Esophagus muscularis mucosa (tissue), 4 donors: ENCODE measurements around the gene SLPI. TPM values are rescaled to one million over a fixed set of nuclear protein-coding genes. Genes with fewer than 3 reads are reported as not detected.

Experiments
- DNase-seq: peaks from one replicate; pipeline ENCODE4 v3.0.0-alpha.2; 2017; ENCODE audit errors: extremely low spot score
- H3K27ac ChIP-seq, 4 donors: fragments of 200-600 bp; sonication (generic); replicated peaks in 1 of 4; 1 replicate in 3 of 4; 2 replicates in 1 of 4; pipeline ENCODE4 v1.5.1; 2016 to 2019; ENCODE audit warnings: mild to moderate bottlenecking in 1 of 4
- H3K27me3 ChIP-seq, 4 donors: fragments of 200-600 bp; sonication (generic); one replicate each; pipeline versions ENCODE4 v1.5.1 to v1.6.0; 2016 to 2019
- H3K36me3 ChIP-seq, 4 donors: fragments of 200-600 bp; sonication (generic); one replicate each; pipeline ENCODE4 v1.5.1; 2016 to 2019
- H3K4me1 ChIP-seq, 4 donors: fragments of 200-600 bp; sonication (generic); one replicate each; pipeline ENCODE4 v1.5.1; 2016 to 2019
- H3K4me3 ChIP-seq, 4 donors: fragments of 200-600 bp; sonication (generic); 1 replicate in 2 of 4; 2 replicates in 2 of 4; pipeline ENCODE4 v1.5.1; 2016 to 2019; ENCODE audit warnings: mild to moderate bottlenecking in 4 of 4, moderate library complexity in 1 of 4
- H3K9me3 ChIP-seq, 4 donors: fragments of 200-600 bp; sonication (generic); 1 replicate in 3 of 4; 2 replicates in 1 of 4; pipeline ENCODE4 v1.5.1; 2016 to 2019
- CTCF ChIP-seq, 3 experiments: fragments of 200-600 bp in 2 of 3; fragments of 450-650 bp in 1 of 3; sonication (generic) in 2 of 3; IDR thresholded peaks; one replicate each; pipeline ENCODE4 v1.5.1; 2017 to 2019; ENCODE audit warnings: antibody characterized with exemption in 3 of 3, mild to moderate bottlenecking in 2 of 3, moderate library complexity in 1 of 3
- EP300 ChIP-seq: sonication (generic); formaldehyde crosslinking; IDR thresholded peaks from one replicate; pipeline ENCODE4 v1.6.1; 2017; ENCODE audit warnings: antibody characterized with exemption
- POLR2A ChIP-seq: fragments of 450-650 bp; IDR thresholded peaks from one replicate; pipeline ENCODE4 v1.6.1; 2017; ENCODE audit warnings: antibody characterized with exemption, moderate library complexity, mild to moderate bottlenecking, low read depth
- POLR2AphosphoS5 ChIP-seq, 2 donors: sonication (generic); formaldehyde crosslinking; IDR thresholded peaks; one replicate each; pipeline ENCODE4 v1.6.1; 2017; ENCODE audit warnings: antibody characterized with exemption in 2 of 2
- WGBS: methylation state at CpG from one replicate; pipeline ENCODE4 v1.1.5; 2018; 5-methylcytosine and 5-hydroxymethylcytosine counted together
- intact Hi-C: fragments of 100-400 bp; cut with DNase I; formaldehyde crosslinking; loops from one replicate; pipeline ENCODE4 v1.15.1; 2023
- total RNA-seq, 4 donors: library from RNA; depleted of rRNA; stranded (reverse); fragments of >200 nt; gene quantifications; one replicate each; pipeline versions ENCODE4 v1.1.0 to v1.2.1, GENCODE V29; 2016

SLPI gene
- total RNA-seq, 4 donors from 2014 or later = 27.8 to 109 (median 66.4) TPM

- no peak for TF ChIP-seq CTCF (IDR thresholded peaks at IDR 0.05)
- TF ChIP-seq EP300 = no peak
- TF ChIP-seq POLR2A = no peak
- TF ChIP-seq POLR2AphosphoS5 (IDR thresholded peaks at IDR 0.05) = no peak
- no peak for DNase-seq
- Histone ChIP-seq H3K4me3 (no peak overlapping the region), H3K27me3 (peaks cover 0 to 29% (median 7%) of the 10 kb centered on the region in 4 donors), H3K4me1 (peaks cover 13 to 24% (median 19%) of the 10 kb centered on the region in 4 donors), H3K27ac (no peak overlapping the region), H3K9me3 (no peaks in the 10 kb centered on the region), H3K36me3 (no peaks in the 10 kb centered on the region)
- intact Hi-C loops = no loop called here
- whole genome bisulfite sequencing = 98% methylated on average over 4 of the region's 5 CpGs
These were observed 34.5 kb upstream of the SLPI start for GRCh38 chr20:45288860-45289259.

GRCh38 chr20:45288376-45288775 lies 34.0 kb upstream of the SLPI start:
- no peaks in the 10 kb centered on the region for H3K9me3 ChIP-seq
- peaks cover 0 to 30% (median 5%) of the 10 kb centered on the region in 4 donors for H3K27me3 ChIP-seq
- intact Hi-C loops = no loop called here
- no peak overlapping the region for H3K27ac ChIP-seq
- peaks cover 8 to 19% (median 14%) of the 10 kb centered on the region in 4 donors for H3K4me1 ChIP-seq
- H3K4me3 ChIP-seq = no peak overlapping the region
- WGBS = 83% methylated on average over 4 of the region's 4 CpGs
- TF ChIP-seq CTCF (IDR thresholded peaks at IDR 0.05) (no peak), POLR2A (no peak), EP300 (no peak), POLR2AphosphoS5 (IDR thresholded peaks at IDR 0.05) (no peak)
- no peaks in the 10 kb centered on the region for H3K36me3 ChIP-seq
- no peak for DNase-seq

- TF ChIP-seq POLR2A (no peak), POLR2AphosphoS5 (IDR thresholded peaks at IDR 0.05) (no peak), CTCF (IDR thresholded peaks at IDR 0.05) (no peak), EP300 (no peak)
- Histone ChIP-seq H3K27me3 (peaks cover 0 to 36% (median 0%) of the 10 kb centered on the region in 4 donors), H3K36me3 (no peaks in the 10 kb centered on the region), H3K4me3 (no peak overlapping the region), H3K27ac (no peak overlapping the region), H3K4me1 (no peaks in the 10 kb centered on the region), H3K9me3 (no peaks in the 10 kb centered on the region)
- DNase-seq = no peak
- intact Hi-C loops = no loop called here
- 54% methylated on average over 4 of the region's 4 CpGs for WGBS
These were observed 29.2 kb upstream of the SLPI start for GRCh38 chr20:45283551-45284057.

- Histone ChIP-seq H3K4me1 (no peaks in the 10 kb centered on the region), H3K27me3 (peaks cover 0 to 36% (median 0%) of the 10 kb centered on the region in 4 donors), H3K4me3 (no peak overlapping the region), H3K27ac (no peak overlapping the region), H3K9me3 (no peaks in the 10 kb centered on the region), H3K36me3 (no peaks in the 10 kb centered on the region)
- TF ChIP-seq EP300 (no peak), POLR2A (no peak), POLR2AphosphoS5 (IDR thresholded peaks at IDR 0.05) (no peak), CTCF (IDR thresholded peaks at IDR 0.05) (no peak)
- intact Hi-C loops = no loop called here
- 67% methylated on average over 7 of the region's 7 CpGs for WGBS
- DNase-seq = no peak
These were observed 28.6 kb upstream of the SLPI start for GRCh38 chr20:45282700-45283550.
